DMS53 treated with DMSO at 0.1 percent for 48 hours (cell line): ENCODE data around the gene CAMKMT.
"Not testable (repeated sequence)": the region's sequence is repeated elsewhere in the genome, so short reads cannot be mapped to it uniquely, and the experiment has no call there.

Experiments used
- DNase-seq: peaks from one replicate; lab custom pipeline; 2025; ENCODE audit not compliant: unreplicated experiment; lab: John Stamatoyannopoulos, UW

Gene CAMKMT

DNA sequence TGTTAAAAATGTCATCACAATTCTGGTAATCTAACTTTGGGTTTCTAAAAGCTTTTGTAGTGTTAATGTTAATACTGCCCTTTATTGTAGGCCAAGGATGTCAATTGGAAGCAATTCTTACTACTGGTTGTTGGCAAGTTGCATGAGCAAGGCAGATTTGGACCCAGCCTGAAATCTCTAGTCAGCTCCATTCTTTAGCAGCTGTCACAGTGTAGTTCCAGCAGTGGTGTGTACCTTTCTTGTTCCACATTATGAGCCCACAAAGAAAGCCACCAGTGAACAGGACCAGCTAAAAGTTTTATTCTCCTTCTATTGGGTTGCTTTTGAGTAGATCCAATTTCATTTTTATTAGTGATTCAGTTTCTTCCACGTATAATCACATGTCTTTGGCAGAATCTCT lies 133.8 kb downstream of the CAMKMT start:
- no peak for DNase-seq

DNA sequence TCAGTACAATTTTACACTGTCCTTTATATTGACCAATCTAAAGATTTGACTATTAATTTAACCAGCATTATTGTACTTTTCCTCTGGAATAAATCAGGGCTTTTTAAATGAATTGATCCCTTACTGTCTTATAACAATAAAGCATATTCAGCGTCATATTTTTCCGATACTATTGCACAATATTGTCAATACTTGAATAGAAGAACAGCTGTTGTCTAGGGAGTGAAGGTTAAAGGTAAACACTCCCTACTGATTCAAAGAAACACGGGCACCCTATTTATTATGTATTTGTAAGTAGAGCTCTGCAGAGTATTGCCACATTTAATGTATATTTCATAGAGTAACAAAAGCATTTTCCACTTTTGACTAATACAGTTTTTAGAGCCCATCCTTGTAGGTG lies 134.4 kb downstream of the CAMKMT start:
- no peak for DNase-seq

DNA sequence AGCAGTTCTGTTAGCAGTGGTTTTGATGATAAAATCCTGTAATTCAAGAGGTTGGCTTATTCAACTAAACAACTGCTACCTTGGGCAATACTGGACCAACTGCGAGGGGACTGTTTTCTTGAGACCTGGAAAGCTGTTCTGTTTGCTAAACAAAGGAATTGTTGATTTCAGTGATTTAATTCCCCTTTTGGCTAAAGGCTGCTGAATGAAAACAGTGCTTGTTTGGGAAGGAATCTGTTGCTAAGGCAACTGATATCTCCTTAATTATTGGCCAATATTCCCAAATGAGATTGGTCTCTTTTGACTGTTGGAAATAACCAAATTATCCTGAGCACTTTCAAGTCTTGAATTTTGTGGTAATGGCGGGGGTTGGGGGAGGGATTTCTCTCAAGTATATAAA lies 136.8 kb downstream of the CAMKMT start:
- DNase-seq, result no peak

DNA sequence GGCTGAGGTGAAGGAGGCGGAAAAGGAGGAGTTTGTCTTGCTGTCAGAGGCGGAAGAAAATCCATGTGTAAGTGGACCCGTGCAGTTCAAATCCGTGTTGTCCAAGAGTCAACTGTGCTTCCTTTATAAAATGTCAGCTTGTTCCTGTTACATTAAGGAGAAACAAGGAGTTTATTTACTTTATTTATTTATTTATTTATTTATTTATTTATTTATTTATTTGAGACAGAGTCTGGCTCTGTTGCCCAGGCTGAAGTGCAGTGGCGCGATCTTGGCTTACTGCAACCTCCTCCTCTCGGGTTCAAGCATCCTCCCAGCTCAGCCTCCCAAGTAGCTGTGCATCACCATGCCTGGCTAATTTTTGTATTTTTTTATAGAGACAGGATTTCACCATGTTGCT lies 143.9 kb downstream of the CAMKMT start:
- DNase-seq, result not testable (repeated sequence)

DNA sequence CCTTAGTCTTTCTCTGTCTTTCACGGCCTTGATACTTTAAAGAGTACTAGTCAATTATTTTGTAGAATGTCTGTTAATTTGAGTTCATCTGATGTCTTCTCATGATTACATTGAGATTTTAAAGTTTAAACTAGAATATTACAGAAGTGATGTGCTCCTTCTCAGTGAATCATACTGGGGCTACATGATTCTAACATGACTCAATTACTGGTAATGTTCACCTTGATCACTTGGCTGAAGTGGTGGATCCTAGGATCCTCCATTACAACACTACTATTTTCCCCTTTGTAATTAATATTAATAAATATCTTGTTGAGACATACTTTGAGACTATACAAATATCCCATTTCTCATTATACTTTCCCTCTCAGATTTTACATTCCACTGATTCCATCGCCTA lies 148.5 kb downstream of the CAMKMT start:
- no peak for DNase-seq

- no peak for DNase-seq
These were observed 153.7 kb downstream of the CAMKMT start for GRCh38 chr2:44515416-44515815.

GRCh38 chr2:44519026-44519425 lies 157.3 kb downstream of the CAMKMT start:
- DNase-seq, result no peak

DNA sequence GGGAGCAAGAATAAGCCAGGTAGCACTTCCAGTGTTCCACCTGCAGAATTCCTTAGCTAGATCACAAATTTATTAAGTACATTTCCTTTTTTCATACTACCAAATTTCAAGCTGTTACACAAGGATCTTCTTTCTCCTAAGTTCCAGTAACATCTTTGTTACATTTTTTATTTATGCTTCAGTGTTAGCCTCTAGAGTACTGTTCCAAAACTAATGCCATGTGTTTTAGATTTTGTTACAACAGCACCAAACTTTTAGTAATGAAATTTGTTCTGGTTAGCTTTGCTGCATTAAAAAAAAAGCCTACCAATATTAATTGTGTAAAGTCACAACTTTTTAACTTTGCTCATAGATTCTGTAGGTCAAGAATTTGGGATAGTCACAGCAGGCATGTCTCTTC lies 161.1 kb downstream of the CAMKMT start:
- DNase-seq, result no peak

- no peak for DNase-seq
These were observed 162.7 kb downstream of the CAMKMT start for GRCh38 chr2:44524347-44524926.

- DNase-seq, result no peak
These were observed 164.6 kb downstream of the CAMKMT start for GRCh38 chr2:44526352-44526751.

- DNase-seq, result no peak
These were observed 166.8 kb downstream of the CAMKMT start for GRCh38 chr2:44528595-44528994.

- DNase-seq, result no peak
These were observed 167.7 kb downstream of the CAMKMT start for GRCh38 chr2:44529448-44529847.

GRCh38 chr2:44531289-44531688 lies 169.5 kb downstream of the CAMKMT start:
- DNase-seq, result no peak

- DNase-seq, result no peak
These were observed 170.3 kb downstream of the CAMKMT start for GRCh38 chr2:44532031-44532430.

DNA sequence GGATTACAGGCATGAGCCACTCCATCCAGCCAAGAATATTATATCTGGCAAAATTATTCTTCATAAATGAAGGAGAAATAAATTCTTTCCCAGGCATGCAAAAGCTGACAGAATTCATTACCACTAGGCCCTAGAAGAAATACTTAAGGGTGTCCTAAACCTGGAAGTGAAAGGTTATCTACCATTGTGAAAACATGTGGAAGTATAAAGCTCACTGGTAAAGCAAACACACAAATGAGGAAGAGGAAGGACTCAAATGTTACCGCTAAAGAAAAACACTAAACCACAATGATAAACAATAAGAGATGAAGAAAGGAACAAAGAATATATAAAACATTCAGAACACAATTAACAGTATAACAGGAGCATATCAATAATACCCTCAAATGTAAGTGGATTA lies 171.8 kb downstream of the CAMKMT start:
- DNase-seq, result no peak

DNA sequence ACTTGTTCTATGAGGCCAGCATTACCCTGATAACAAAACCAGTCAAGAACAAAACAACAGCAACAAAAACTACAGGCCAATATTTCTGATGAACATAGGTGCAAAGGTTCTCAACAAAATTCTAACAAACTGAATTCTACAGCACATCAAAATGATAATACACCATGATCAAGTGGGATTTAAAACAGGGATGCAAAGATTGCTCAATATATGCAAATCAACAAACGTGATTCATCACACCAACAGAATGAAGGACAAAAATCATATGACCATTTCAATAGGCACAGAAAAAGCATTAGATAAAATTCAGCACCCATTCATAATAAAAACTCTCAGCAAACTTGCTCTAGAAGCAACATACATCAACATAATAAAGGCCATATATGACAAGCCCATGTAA lies 173.6 kb downstream of the CAMKMT start:
- no peak for DNase-seq

- DNase-seq, result no peak
These were observed 175.5 kb downstream of the CAMKMT start for GRCh38 chr2:44537264-44537663.

- no peak for DNase-seq
These were observed 180.8 kb downstream of the CAMKMT start for GRCh38 chr2:44542520-44542919.

- DNase-seq, result no peak
These were observed 182.3 kb downstream of the CAMKMT start for GRCh38 chr2:44543773-44544725.

- DNase-seq, result no peak
These were observed 183.3 kb downstream of the CAMKMT start for GRCh38 chr2:44545005-44545404.

DNA sequence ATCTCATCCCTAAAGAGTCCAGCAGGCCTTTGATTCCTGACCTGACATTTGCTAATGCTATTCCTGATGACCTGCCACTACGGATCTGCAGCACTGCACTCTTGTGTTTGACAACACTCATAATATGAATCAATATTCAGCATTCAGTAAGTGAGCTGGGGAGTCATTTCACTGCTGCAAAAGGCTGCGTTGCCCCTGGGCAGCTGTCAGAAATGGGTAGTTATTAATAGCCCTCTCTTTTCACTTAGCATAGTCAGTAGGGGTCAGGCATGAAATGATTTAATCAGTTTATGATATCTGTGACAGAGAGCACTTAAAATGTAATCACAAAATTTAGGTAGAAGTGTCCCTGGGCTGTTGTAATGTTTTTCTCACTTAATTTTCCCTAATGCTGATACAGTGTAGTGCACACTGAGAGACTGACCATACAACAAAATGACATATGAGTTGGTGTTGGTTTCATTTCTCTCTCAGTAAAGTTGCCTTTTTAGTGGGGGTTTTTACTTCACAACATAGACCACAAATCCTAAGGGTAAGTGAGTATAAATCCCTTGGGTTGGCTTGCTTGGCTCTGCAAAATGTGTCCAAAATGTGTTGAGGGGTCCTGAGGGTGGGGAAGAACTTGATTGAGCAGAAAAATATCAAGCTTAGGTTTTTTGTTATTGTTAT lies 184.8 kb downstream of the CAMKMT start:
- DNase-seq, result no peak

GRCh38 chr2:44547718-44548117 lies 186.0 kb downstream of the CAMKMT start:
- no peak for DNase-seq
